Heart left ventricle (tissue), 16 donors: ENCODE measurements around the gene VPS54. TPM values are rescaled to one million over a fixed set of nuclear protein-coding genes. Genes with fewer than 3 reads are reported as not detected.

Experiments
- ATAC-seq, 4 donors: fragments of 200-7000 bp; cut with Tn5 transposase; one replicate each; pipeline ENCODE4 v1.9.1; 2020 to 2022; ENCODE audit warnings: moderate library complexity in 4 of 4, mild to moderate bottlenecking in 3 of 4, moderate number of reproducible peaks in 1 of 4
- DNase-seq, 5 donors: peaks; one replicate each; pipeline ENCODE4 v3.0.0-alpha.2; 2020
- H3K27ac ChIP-seq, 12 donors: fragments of 200-600 bp; sonication (generic) in 4 of 12; one replicate each; pipeline versions ENCODE4 v1.5.0 to v1.8.0; 2016 to 2022; ENCODE audit warnings: mild to moderate bottlenecking in 2 of 12
- H3K27me3 ChIP-seq, 9 donors: fragments of 200-600 bp; sonication (generic) in 2 of 9; one replicate each; pipeline versions ENCODE4 v1.5.1 to v1.8.0; 2016 to 2022; ENCODE audit warnings: mild to moderate bottlenecking in 3 of 9
- H3K36me3 ChIP-seq, 9 donors: fragments of 200-600 bp; sonication (generic) in 2 of 9; one replicate each; pipeline versions ENCODE4 v1.5.0 to v1.8.0; 2018 to 2022; ENCODE audit warnings: mild to moderate bottlenecking in 2 of 9
- H3K4me1 ChIP-seq, 12 donors: fragments of 200-600 bp; sonication (generic) in 4 of 12; one replicate each; pipeline versions ENCODE4 v1.5.0 to v1.8.0; 2016 to 2022; ENCODE audit warnings: mild to moderate bottlenecking in 3 of 12
- H3K4me3 ChIP-seq, 12 donors: fragments of 200-600 bp; sonication (generic) in 4 of 12; one replicate each; pipeline versions ENCODE4 v1.5.0 to v1.8.0; 2017 to 2022; ENCODE audit warnings: mild to moderate bottlenecking in 9 of 12, moderate library complexity in 4 of 12
- H3K9me3 ChIP-seq, 12 donors: fragments of 200-600 bp; sonication (generic) in 4 of 12; one replicate each; pipeline versions ENCODE4 v1.5.0 to v1.8.0; 2016 to 2022; ENCODE audit warnings: mild to moderate bottlenecking in 1 of 12
- CTCF ChIP-seq, 12 donors: fragments of 200-600 bp; sonication (generic) in 4 of 12; IDR thresholded peaks; one replicate each; pipeline versions ENCODE4 v1.5.0 to v1.8.0; 2018 to 2022; ENCODE audit warnings: antibody characterized with exemption in 12 of 12, mild to moderate bottlenecking in 5 of 12
- POLR2A ChIP-seq, 2 donors: fragments of 450-650 bp; IDR thresholded peaks; one replicate each; pipeline ENCODE4 v1.6.1; 2017; ENCODE audit warnings: antibody characterized with exemption in 2 of 2, mild to moderate bottlenecking in 2 of 2, moderate library complexity in 2 of 2
- WGBS, 4 donors: extraction: QIAGEN DNeasy Blood & Tissue Kit in 2 of 4; methylation state at CpG; one replicate each; pipeline versions ENCODE4 v1.1.5 to v1.1.7; 2013 to 2018; 5-methylcytosine and 5-hydroxymethylcytosine counted together
- intact Hi-C, 10 donors: fragments of 100-400 bp; cut with DNase I; formaldehyde crosslinking; loops; one replicate each; pipeline versions ENCODE4 v1.11.1 to v1.14.2; 2022
- polyA plus RNA-seq, 2 donors: library from polyadenylated mRNA; stranded (reverse); fragments of 200-250 nt; gene quantifications; one replicate each; pipeline ENCODE4 v1.2.3, GENCODE V29; 2013
- total RNA-seq, 9 donors: library from RNA; depleted of rRNA in 2 of 9; stranded (reverse); fragments of >200 nt in 2 of 9; fragmentation: NEBNext Ultra II Directional in 3 of 9; extraction: Animal tissue kit (Norgen Biotek cat#: 25700) in 3 of 9; gene quantifications; one replicate each; pipeline versions ENCODE4 v1.1.0 to v1.2.4, GENCODE V29; 2016 to 2023
- donor health status: ischemic (EF 13 %, LVEDD 7.1; RV severe dilation, severe dysfunction).
- donor health status: healthy with polysubstance abuse.
- donor health status: DM: no; HTN: yes; CAD: no.
- donor health status: DM: no; HTN: no; CAD: no.
- donor health status: ischemic (EF 25% LVEDD 6.9; RV normal size, moderate dysfunction).
- donor health status: ischemic (EF 25% LVEDD 5.7; RV mildly dilated, moderate dysfunction).
- donor health status: healthy.
- donor health status: DM: yes; HTN: yes; CAD: no.
- donor health status: ischemic (EF 35%, LVEDD 5.7; RV mildly dilated, moderate dysfunction).
- donor health status: nonischemic (EF 11% LVEDD 7.7; RV severe dilation, severe dysfunction).
- donor health status: DM: yes; HTN: yes; CAD: no.
- donor health status: PGD.
- donor health status: ischemic (EF 29% LVEDD 5.4; RV normal size, mild dysfunction).
- donor health status: nonischemic (EF 23%, LVEDD 6.1; RV moderate dilation, normal function).

The VPS54 gene
- total and polyA plus RNA-seq, 11 donors = 6.4 to 14.0 (median 9.4) TPM

- Histone ChIP-seq H3K4me3 (no peak overlapping the region), H3K27ac (peak overlapping the region in 5 of 12 donors; percentile 7 to 32 (median 22))
Observed at GRCh38 chr2:63871864-63872263, 147.4 kb downstream of the VPS54 start.

GRCh38 chr2:63870679-63871078 lies 148.5 kb downstream of the VPS54 start:
- TF ChIP-seq CTCF (IDR thresholded peaks at IDR 0.05) (no peak), POLR2A (IDR thresholded peaks at IDR 0.05) (no peak)
- Histone ChIP-seq H3K4me1 (peaks cover 0 to 59% (median 25%) of the 10 kb centered on the region in 12 donors), H3K4me3 (no peak overlapping the region), H3K27me3 (no peaks in the 10 kb centered on the region), H3K27ac (no peak overlapping the region), H3K9me3 (peaks cover 0 to 5% (median 0%) of the 10 kb centered on the region in 12 donors), H3K36me3 (peaks cover 0 to 39% (median 18%) of the 10 kb centered on the region in 9 donors)
- ATAC-seq (peak in 1 of 4 donors; percentile 17), DNase-seq (no peak)
- intact Hi-C loops = no loop called here
- 84 to 90% (median 87%) methylated on average over 4 of the region's 4 CpGs for WGBS, 4 donors

More at GRCh38 chr2:63871864-63872263, 147.4 kb downstream of the VPS54 start:
- Histone ChIP-seq H3K4me1 (peaks cover 0 to 61% (median 31%) of the 10 kb centered on the region in 12 donors), H3K9me3 (peaks cover 0 to 5% (median 0%) of the 10 kb centered on the region in 12 donors), H3K27me3 (no peaks in the 10 kb centered on the region), H3K36me3 (peaks cover 0 to 29% (median 18%) of the 10 kb centered on the region in 9 donors)
- DNase-seq (no peak), ATAC-seq (no peak)
- WGBS, 4 donors = 71 to 82% (median 75%) methylated on average over 4 of the region's 4 CpGs
- TF ChIP-seq POLR2A (IDR thresholded peaks at IDR 0.05) (no peak), CTCF (IDR thresholded peaks at IDR 0.05) (no peak)
- intact Hi-C loops = no loop called here

GRCh38 chr2:63866009-63866709 lies 153.1 kb downstream of the VPS54 start:
- Histone ChIP-seq H3K4me3 (no peak overlapping the region), H3K27me3 (no peaks in the 10 kb centered on the region), H3K27ac (peak overlapping the region in 1 of 12 donors; percentile 22), H3K4me1 (peaks cover 0 to 37% (median 18%) of the 10 kb centered on the region in 12 donors), H3K36me3 (peaks cover 0 to 63% (median 45%) of the 10 kb centered on the region in 9 donors), H3K9me3 (no peaks in the 10 kb centered on the region)
- DNase-seq (no peak), ATAC-seq (no peak)
- WGBS, 4 donors = 68 to 79% (median 76%) methylated on average over 2 of the region's 2 CpGs
- intact Hi-C loops = loop anchor here in 1 of 10 donors (10.0 kb wide), 1 partner anchor 271 kb away; no protein-coding TSS in a partner anchor
- no peak for TF ChIP-seq POLR2A (IDR thresholded peaks at IDR 0.05)

- H3K27ac ChIP-seq = peak overlapping the region in 2 of 12 donors; percentile 22 to 54
Observed at GRCh38 chr2:63865159-63865799, 153.9 kb downstream of the VPS54 start.

More at GRCh38 chr2:63865159-63865799, 153.9 kb downstream of the VPS54 start:
- TF ChIP-seq POLR2A (IDR thresholded peaks at IDR 0.05) (no peak), CTCF (IDR thresholded peaks at IDR 0.05) (no peak)
- WGBS, 4 donors = 86 to 94% (median 93%) methylated on average over 6 of the region's 6 CpGs
- H3K4me1 ChIP-seq = peaks cover 0 to 35% (median 15%) of the 10 kb centered on the region in 12 donors
- intact Hi-C loops = loop anchor here in 1 of 10 donors (10.0 kb wide), 1 partner anchor 270 kb away; no protein-coding TSS in a partner anchor
- no peak for ATAC-seq
- H3K27me3 ChIP-seq = no peaks in the 10 kb centered on the region
- DNase-seq = no peak
- H3K9me3 ChIP-seq = no peaks in the 10 kb centered on the region
- no peak overlapping the region for H3K4me3 ChIP-seq
- peaks cover 0 to 71% (median 53%) of the 10 kb centered on the region in 9 donors for H3K36me3 ChIP-seq
